Stimulated activated CD4-positive, alpha-beta T cell treated with anti-CD3 and anti-CD28 coated beads, TNF-alpha, amount 100 ng/mL, for 48 hours (primary cell): ENCODE measurements around the gene HNF4A.
"Not testable (repeated sequence)": the region's sequence is repeated elsewhere in the genome, so short reads cannot be mapped to it uniquely, and the experiment has no call there.

Experiments used
- DNase-seq, 3 donors: peaks; one replicate each; pipeline ENCODE4 v3.0.0-alpha.2; 2020; ENCODE audit warnings: low read depth in 3 of 3

Gene HNF4A

DNA sequence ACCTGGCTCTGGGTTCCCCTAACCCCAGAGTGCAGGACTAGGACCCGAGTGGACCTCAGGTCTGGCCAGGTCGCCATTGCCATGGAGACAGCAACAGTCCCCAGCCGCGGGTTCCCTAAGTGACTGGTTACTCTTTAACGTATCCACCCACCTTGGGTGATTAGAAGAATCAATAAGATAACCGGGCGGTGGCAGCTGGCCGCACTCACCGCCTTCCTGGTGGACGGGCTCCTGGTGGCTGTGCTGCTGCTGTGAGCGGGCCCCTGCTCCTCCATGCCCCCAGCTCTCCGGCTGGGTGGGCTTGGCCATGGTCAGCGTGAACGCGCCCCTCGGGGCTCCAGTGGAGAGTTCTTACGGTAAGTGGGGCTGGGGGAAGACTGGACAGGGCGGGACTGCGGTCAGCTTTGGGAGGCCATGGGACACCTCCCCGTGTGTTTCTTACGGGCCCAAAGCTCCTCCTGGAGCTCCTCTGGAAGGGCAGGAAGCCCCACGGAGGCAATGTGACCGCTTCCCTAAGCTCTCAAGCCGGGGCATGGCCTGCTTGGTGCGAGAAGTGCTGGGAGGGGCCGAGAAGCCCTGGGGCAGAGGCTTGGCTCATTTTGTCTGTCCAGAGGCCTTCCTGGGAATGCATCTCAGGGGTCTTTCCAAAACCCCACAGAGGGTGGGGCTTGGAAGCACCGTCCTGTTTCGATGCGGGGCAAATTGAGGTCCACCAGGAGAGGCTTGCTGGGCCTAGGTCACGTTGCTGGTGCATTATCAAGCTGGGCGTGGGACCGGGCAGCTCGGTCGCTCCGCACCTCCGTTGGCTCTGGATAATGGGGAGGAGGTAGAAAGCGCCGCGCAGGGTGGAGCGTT, at the start of gene HNF4A:
Gene HNF4A, plus strand, starts transcription at position 202 of the 855 bp plus-strand sequence. Its CDS starts 106 bp downstream, at position 308.
- DNase-seq: no peak

- no peak for DNase-seq
Measured at GRCh38 chr20:44306927-44307326, 48.6 kb upstream of the HNF4A start.

- DNase-seq: no peak
Measured at GRCh38 chr20:44309763-44310663, 45.5 kb upstream of the HNF4A start.

DNA sequence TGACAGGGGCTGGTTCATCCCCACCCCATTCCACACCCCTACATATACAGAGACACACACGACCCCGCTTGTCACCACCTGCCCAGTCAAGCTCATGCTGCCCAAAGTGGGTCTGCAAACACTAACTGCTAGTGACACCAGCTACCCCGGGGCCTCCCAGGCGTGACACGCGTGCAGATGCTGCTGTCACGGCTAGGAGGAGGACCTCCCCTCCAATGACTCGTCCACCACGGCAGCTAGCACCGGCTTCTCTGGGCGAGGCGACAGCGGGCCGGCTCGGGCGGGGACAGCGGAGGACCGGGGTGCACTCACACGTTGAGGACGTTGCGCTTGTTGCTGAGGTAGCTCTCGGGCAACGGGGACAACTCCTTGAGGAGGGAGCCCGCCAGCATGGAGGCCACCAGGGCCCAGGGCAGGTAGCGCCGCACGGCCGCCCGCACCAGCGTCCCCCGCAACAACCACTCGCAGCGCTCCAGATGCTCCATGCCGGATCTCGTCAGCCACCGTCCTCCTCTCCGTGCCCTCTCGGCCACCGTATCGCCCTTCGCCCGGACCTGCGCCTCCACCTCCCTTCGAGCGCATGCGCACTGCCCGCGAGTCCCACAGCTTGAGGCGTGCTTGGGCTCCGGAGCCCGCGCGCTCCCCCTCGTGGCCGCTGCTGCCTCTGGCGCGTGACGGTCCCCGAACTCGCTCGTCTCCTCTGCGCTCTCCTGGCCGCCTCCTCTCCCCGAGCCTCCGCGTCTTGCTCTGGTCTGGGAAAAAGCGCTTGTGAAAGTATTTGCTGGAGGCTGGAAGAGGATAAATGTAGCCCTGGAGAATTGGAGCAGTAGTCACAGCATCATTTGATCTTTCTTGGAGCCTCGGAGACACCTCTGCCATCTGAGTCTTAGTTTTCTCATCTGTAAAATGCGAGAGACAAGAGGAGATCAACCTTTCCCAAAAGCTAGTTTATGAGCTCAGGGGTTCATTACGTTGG, 44.5 kb upstream of the HNF4A start, which contains the start of gene FITM2:
Gene FITM2, minus strand, starts transcription at position 539 of the 976 bp plus-strand sequence. Its CDS starts 54 bp downstream, at position 485.
- DNase-seq: peak; percentile 97 to 99 (median 97)

DNA sequence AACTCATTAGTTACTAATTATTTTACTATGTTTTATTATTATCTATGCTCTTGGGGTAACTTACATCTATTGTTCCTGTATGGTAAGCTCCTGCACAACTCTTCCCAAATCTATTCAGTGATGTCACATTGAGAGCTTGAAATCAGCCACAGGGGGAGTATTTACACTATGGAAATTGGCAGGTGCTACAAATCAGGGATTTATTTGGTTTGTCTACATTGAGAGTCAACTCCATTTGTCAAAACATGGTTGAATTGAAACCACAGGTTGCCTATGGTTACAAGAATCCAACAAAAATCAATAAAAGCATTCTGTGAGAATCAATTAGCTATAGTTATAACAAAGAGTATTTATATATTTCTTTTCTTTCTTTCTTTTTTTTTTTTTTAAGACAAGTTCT, 40.6 kb upstream of the HNF4A start:
- no peak for DNase-seq

DNA sequence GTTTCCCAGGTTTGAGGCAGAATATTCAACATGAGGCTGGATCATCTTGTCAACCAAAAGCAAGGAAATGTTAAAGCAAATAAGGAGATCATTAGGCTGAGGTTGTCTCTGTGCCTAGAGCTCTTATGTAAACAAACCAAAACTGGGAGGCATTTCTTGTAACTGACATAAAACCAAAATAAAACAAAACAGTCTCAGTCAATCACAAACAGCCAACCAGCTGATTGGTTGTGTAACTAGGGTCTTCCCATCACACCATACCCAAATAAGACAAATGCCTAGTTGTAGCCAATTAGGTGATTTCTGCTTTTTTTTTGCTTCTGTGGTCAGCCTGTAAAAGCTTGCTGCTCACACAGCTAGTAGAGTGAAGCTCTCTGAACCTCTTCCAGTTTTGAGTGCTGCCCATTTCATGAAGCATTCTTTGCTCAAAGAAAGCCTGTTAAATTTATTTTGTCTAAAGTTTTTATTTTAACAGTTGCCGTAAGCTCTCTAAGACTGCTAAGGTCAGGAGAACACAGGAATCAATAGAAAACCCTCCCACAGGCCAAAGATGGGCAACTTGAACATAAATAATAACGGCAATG, 35.6 kb upstream of the HNF4A start:
- no peak for DNase-seq

GRCh38 chr20:44324343-44324742, 31.2 kb upstream of the HNF4A start:
- DNase-seq: no peak

- DNase-seq: peak in 1 of 3 donors; percentile 43
Measured at GRCh38 chr20:44326391-44327159, 28.9 kb upstream of the HNF4A start.

DNA sequence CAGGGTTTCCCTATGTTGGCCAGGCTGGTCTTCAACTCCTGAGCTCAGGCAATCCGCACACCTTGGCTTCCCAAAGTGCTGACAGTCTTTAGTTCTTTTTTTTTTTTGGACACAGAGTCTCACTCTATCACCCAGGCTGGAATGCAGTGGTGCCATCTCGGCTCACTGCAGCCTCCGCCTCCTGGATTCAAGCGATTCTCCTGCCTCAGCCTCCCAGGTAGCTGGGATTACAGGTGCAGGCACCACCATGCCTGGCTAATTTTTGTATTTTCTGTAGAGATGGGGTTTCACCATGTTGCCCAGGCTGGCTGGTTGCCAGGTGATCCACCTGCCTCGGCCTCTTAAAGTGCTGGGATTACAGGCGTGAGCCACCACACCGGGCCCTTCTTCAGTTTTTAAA, 27.8 kb upstream of the HNF4A start:
- DNase-seq: not testable (repeated sequence)

DNA sequence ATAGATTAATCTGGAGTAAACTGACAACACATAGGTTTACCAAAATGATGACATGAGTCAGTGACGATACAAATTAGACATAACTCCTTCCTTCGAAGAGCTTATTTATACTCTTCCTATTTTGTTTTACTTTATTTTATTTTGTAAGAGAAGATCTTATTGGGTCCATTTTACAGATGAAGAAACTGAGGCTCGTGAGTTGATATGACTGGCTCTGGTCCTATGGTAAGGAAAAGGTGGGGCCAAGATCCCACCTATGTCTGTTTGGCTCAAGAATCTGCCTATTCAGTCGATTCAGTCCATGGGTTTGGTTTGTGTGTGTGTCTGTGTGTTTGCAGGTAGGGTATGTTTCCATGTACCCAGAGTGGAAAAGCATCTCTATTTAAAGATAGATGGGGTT, 27.1 kb upstream of the HNF4A start:
- no peak for DNase-seq

- DNase-seq: no peak
Measured at GRCh38 chr20:44331201-44331600, 24.3 kb upstream of the HNF4A start.

DNA sequence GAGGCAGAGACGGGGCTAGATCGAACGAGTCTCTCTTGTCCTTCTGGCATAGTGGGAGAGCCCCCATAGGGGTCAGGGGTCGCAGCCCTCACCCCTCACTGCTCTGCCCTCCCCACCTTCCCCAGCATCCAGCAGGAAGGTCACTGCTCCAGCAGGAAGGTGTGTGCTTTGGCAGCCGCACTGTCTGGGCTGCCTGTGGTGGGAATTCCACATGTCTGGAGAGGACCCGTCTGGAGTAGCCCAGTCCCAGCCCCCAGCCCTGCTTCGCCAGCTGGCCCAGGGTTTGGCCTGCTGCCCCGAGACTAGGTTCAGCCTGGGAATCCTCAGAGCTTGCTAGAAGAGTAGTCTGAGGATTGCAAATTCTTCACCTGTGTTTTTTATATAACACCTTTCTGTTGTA, 21.2 kb upstream of the HNF4A start:
- DNase-seq: no peak

- DNase-seq: no peak
Measured at GRCh38 chr20:44334709-44335108, 20.8 kb upstream of the HNF4A start.

DNA sequence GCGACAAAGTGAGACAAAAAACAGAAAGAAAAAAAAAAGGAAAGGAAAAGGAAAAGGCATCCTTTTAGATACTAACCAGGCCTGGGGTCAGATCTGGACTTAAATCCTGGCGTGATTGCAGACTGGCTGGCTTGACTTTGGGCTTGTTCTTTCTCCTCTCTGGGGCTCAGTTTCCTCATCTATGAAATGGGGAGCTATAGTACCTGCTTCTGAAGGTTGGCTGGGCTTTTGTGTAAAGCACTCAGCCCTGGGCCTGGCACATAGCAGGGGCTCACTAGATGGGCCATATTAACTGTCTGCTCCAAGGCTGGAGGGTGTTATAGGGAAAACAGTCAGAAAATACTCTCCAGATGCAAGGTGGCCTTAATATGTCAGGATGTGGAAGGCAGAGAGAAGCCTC, 19.8 kb upstream of the HNF4A start:
- no peak for DNase-seq

- no peak for DNase-seq
Measured at GRCh38 chr20:44336086-44336485, 19.4 kb upstream of the HNF4A start.

DNA sequence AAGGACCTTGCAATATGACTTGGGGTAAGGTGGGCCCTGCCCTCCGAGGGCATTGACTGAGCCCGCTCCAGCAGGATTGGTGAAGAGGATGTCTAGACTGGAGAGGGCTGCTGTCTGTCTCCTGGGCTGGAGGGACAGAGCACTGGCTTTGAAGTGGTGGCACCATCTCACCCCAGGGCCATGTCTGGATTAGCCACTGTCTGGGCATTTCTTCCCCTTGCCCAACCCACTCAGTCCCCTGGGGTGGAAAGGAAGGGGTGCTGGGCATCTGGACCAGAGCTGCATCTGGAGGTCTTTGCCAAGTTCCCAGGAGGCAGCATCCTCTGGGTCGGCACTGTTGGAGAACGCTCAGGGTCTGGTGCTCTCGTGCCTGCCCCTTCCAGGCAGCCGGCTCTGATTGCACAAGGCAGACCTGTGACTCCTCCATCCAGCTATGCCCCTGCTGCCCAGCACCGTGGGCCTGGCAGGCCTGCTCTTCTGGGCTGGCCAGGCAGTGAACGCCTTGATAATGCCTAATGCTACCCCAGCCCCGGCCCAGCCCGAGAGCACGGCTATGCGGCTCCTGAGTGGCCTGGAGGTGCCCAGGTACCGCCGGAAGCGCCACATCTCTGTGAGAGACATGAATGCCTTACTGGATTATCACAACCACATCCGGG, 18.6 kb upstream of the HNF4A start, which contains the start of gene R3HDML:
Gene R3HDML, plus strand, starts transcription at position 319 of the 656 bp plus-strand sequence. Its CDS starts 115 bp downstream, at position 434.
- no peak for DNase-seq

DNA sequence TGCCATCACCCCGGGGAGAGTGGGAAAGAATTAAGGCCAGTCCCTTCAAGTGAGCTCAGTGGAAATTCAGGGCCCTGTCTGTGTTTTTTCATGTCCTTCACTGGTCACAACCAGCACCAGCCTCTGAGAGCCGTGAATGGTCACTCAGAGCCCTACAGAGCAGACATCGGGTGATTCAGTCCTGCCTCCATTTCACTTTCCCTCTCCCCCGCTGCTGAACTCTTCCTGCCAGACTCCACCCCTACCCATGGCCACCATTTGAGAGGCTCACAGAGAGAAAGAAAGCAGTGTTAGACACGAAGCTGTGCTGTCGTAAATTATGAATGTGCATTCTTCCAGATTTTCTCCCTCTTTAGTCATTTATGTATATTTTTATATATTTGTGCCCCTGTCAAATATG, 13.3 kb upstream of the HNF4A start:
- DNase-seq: no peak

- no peak for DNase-seq
Measured at GRCh38 chr20:44343162-44343675, 12.3 kb upstream of the HNF4A start.

DNA sequence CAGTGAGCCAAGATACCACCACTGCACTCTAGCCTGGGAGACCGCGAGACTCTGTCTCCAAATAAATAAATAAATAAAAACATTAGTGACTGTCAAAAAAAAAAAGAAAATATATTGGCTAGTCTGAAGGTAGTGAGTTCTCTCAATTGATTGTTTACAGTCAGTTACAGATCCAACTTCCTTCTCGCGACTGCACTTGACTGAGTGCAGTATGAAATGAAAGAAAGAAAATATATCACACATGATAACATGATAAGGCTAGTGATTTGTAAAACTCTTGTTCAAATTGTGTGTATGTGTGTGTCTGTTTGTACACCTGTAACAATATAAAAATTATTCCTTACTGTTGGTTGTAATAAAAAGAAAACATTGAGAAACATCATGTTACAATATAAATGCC, 10.8 kb upstream of the HNF4A start:
- DNase-seq: no peak
